ENCODE data around the gene SUMO3.

SUMO3 gene

DNA sequence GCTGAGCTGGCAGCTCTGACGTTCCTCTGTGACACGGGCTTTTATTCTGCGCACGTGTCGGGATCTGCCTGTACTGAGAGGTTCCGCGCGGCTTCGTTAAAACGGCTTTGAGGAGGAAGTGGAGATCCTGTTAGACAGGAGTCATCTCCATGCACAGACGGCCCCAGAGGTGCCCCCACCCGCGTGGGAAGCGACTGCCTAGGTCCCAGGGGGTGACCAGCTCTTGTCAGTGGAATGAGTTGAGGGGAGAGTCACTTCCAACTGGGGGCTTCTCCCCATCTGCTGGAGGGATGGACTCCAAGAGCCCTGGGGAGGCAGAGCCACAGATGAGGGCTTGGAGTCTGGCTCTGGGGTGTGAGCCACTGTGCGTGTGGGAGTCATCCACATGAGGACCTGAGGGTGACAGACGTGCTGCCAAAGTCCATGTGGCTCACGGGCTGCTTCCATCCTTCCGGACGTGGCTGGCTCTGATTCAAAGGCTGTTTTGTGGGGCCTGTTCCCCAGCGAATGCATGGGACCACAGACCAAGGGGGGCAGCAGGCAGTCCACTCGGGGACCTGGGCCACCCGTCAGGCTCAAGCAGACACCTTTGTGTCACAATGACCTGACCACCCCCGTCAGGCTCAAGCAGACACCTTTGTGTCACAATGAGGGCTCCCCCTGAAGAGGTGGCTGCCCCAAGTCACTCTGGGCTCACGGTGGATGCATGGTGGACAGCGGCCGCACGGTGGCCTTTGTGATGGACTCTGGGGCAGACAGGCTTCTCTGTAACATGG is 28.8 kb upstream of the SUMO3 start:
- peaks cover 20% of the 10 kb centered on the region for H3K4me1 ChIP-seq (ENCODE audit: control insufficient read depth, insufficient read depth, low read length)
- no peaks in the 10 kb centered on the region for H3K9me3 ChIP-seq (ENCODE audit: control insufficient read depth, low read length)
- H3K36me3 ChIP-seq (ENCODE audit: control insufficient read depth, insufficient read depth, low read length), result peaks cover 28% of the 10 kb centered on the region
- peak overlapping the region; percentile 13 for H3K4me3 ChIP-seq (ENCODE audit: insufficient read depth, low read depth, low read length)
- H3K27ac ChIP-seq (ENCODE audit: insufficient read depth, low read depth, low read length, poor library complexity, severe bottlenecking), result no peak overlapping the region
- no peaks in the 10 kb centered on the region for H3K27me3 ChIP-seq (ENCODE audit: control insufficient read depth, insufficient read depth, low read length, poor library complexity, severe bottlenecking)
- WGBS, 2 experiments, result 83 to 86% methylated on average over 27 of the region's 27 CpGs

DNA sequence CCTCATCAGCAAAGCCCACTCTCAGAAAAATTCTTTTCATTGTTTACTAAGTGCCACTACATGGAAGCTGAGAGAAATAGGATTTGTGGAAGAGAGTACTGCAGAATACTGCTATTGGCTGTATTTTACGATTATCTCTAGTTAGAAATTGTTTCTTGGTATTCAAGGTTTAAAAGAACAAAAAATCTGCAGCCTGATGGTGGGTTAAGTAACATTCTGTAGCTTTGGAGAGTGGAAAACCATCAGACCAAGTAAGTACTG is 28.3 kb upstream of the SUMO3 start:
- no peaks in the 10 kb centered on the region for H3K9me3 ChIP-seq (ENCODE audit: control insufficient read depth, low read length)
- peak overlapping the region; percentile 13 for H3K4me3 ChIP-seq (ENCODE audit: insufficient read depth, low read depth, low read length)
- H3K4me1 ChIP-seq (ENCODE audit: control insufficient read depth, insufficient read depth, low read length), result peaks cover 20% of the 10 kb centered on the region
- 86 to 88% methylated on average over 1 of the region's 1 CpG for WGBS, 2 experiments
- peaks cover 23% of the 10 kb centered on the region for H3K36me3 ChIP-seq (ENCODE audit: control insufficient read depth, insufficient read depth, low read length)
- no peaks in the 10 kb centered on the region for H3K27me3 ChIP-seq (ENCODE audit: control insufficient read depth, insufficient read depth, low read length, poor library complexity, severe bottlenecking)
- no peak overlapping the region for H3K27ac ChIP-seq (ENCODE audit: insufficient read depth, low read depth, low read length, poor library complexity, severe bottlenecking)

DNA sequence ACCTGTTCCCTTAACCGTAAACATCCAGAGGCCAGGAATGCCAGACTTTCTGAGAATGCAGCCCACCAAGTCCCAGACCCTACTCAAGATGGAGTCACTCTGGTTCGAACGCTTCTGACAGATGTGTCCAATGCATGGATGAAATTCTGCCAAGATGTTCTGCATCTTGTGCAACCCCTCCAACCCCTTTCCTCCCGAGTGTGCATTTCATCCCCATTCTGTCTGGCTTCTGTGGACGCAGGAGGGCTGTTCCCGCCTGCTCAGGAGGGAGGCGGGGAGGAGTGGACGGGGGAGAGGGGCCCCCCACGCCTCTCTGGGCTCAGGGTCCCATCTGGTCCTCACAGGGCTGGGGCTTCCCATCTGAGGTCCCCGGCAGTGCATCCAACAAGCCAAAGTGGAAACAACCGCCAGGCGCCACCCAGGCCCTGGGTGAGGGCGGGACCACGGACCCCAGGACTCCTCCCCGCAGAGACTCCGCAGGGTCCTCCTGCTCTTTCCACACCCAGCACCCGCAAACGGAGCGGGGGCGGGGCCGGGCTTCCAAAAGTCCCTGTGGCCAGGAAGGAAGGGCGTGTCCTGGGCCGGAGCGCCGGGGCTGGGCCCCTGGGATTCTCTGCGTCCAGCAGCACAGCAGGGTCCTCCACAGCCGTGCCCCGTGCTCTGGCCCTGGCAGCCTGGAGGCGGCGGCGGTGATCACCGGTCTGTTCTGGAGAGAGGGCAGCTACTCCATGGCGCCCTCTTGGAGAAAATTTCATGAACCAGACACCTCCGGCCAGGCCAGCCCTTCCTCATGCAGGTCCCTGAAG is 27.8 kb upstream of the SUMO3 start:
- Histone ChIP-seq H3K36me3 (ENCODE audit: control insufficient read depth, insufficient read depth, low read length) (peaks cover 20% of the 10 kb centered on the region), H3K27ac (ENCODE audit: insufficient read depth, low read depth, low read length, poor library complexity, severe bottlenecking) (no peak overlapping the region), H3K4me3 (ENCODE audit: insufficient read depth, low read depth, low read length) (peak overlapping the region; percentile 13), H3K4me1 (ENCODE audit: control insufficient read depth, insufficient read depth, low read length) (peaks cover 20% of the 10 kb centered on the region), H3K27me3 (ENCODE audit: control insufficient read depth, insufficient read depth, low read length, poor library complexity, severe bottlenecking) (no peaks in the 10 kb centered on the region), H3K9me3 (ENCODE audit: control insufficient read depth, low read length) (no peaks in the 10 kb centered on the region)
- 29 to 31% methylated on average over 34 of the region's 34 CpGs for WGBS, 2 experiments

DNA sequence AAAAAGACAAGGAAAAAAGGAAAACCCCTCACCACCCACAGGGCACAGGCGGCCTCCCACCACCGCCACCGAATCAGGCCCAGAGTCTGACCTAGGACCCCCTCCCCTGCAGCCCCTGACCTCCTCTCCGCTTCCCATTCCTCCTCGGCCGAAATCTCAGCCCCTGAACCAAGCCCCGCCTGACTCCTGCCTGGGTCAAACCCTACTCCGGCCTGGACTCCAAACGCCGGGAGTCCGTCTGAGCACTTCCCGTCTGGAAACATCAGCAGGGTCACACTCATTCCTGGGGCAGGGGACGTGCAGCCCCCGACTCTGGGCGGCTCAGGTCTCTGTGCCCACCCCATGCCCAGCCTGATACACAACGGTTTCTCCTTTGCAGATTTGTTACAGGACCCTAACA is 26.4 kb upstream of the SUMO3 start:
- no peaks in the 10 kb centered on the region for H3K27me3 ChIP-seq (ENCODE audit: control insufficient read depth, insufficient read depth, low read length, poor library complexity, severe bottlenecking)
- no peak overlapping the region for H3K4me3 ChIP-seq (ENCODE audit: insufficient read depth, low read depth, low read length)
- 75 to 76% methylated on average over 16 of the region's 16 CpGs for WGBS, 2 experiments
- no peak overlapping the region for H3K27ac ChIP-seq (ENCODE audit: insufficient read depth, low read depth, low read length, poor library complexity, severe bottlenecking)
- H3K4me1 ChIP-seq (ENCODE audit: control insufficient read depth, insufficient read depth, low read length), result peaks cover 20% of the 10 kb centered on the region
- no peaks in the 10 kb centered on the region for H3K9me3 ChIP-seq (ENCODE audit: control insufficient read depth, low read length)
- H3K36me3 ChIP-seq (ENCODE audit: control insufficient read depth, insufficient read depth, low read length), result peaks cover 7% of the 10 kb centered on the region

DNA sequence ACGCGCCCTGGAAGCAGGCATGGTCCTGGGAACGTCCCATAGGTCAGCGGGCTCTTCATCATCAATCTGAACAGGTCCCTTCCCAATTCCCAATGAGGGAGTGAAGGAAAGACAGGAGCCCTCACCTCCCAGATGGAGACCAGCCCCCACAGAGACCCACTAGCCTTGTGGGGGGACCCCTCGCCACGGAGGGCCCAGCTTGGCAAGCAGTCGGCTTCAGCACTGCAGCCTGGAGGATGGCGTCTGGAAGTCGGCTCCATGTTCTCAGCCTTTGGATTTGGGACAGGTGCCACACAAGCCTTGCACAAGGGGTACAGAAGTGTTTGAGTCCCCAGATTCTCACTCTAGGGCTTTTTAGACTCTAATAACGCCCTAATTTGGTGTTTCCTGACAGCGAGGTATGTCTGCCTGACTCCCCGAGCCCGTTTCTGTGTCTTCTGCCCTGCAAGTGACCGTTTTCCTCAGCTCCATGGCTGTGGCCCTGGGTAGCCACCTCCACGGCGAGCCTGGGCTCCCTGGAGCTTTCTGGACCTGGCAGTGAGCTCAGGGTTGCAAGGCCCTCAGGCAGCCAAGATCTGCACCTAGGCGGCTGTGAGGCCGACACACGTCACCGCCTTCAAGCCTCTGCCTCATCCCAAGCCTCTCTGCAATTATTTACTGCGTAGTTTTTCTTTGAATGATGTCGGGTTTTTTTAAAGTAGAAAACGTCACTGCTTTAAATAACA is 25.0 kb upstream of the SUMO3 start:
- Histone ChIP-seq H3K27ac (ENCODE audit: insufficient read depth, low read depth, low read length, poor library complexity, severe bottlenecking) (no peak overlapping the region), H3K36me3 (ENCODE audit: control insufficient read depth, insufficient read depth, low read length) (no peaks in the 10 kb centered on the region), H3K9me3 (ENCODE audit: control insufficient read depth, low read length) (no peaks in the 10 kb centered on the region), H3K4me3 (ENCODE audit: insufficient read depth, low read depth, low read length) (no peak overlapping the region), H3K4me1 (ENCODE audit: control insufficient read depth, insufficient read depth, low read length) (peaks cover 20% of the 10 kb centered on the region), H3K27me3 (ENCODE audit: control insufficient read depth, insufficient read depth, low read length, poor library complexity, severe bottlenecking) (no peaks in the 10 kb centered on the region)
- 90 to 91% methylated on average over 23 of the region's 23 CpGs for WGBS, 2 experiments

DNA sequence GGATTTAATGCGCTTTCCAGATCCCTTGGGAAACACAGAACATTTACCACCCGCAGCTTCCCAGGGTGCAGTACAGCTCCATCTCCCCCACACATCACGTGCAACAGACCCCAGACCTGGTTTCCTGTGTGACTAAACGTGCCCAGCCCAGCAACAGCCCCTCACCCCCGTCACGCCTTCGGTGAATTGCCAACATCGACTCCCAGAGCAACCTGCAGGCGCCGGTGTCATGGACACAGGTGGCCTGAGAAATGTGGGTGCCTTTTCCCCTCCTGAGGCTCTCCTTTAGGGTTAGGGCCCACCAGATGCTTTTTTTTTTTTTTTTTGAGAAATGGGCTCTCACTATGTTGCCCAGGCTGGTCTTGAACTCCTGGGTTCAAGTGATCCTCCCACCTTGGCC is 24.2 kb upstream of the SUMO3 start:
- Histone ChIP-seq H3K27ac (ENCODE audit: insufficient read depth, low read depth, low read length, poor library complexity, severe bottlenecking) (no peak overlapping the region), H3K4me1 (ENCODE audit: control insufficient read depth, insufficient read depth, low read length) (peaks cover 19% of the 10 kb centered on the region), H3K4me3 (ENCODE audit: insufficient read depth, low read depth, low read length) (no peak overlapping the region), H3K9me3 (ENCODE audit: control insufficient read depth, low read length) (no peaks in the 10 kb centered on the region), H3K36me3 (ENCODE audit: control insufficient read depth, insufficient read depth, low read length) (no peaks in the 10 kb centered on the region), H3K27me3 (ENCODE audit: control insufficient read depth, insufficient read depth, low read length, poor library complexity, severe bottlenecking) (no peaks in the 10 kb centered on the region)
- 92 to 93% methylated on average over 10 of the region's 10 CpGs for WGBS, 2 experiments

GRCh38 chr21:44840771-44841170 is 22.9 kb upstream of the SUMO3 start:
- H3K27me3 ChIP-seq (ENCODE audit: control insufficient read depth, insufficient read depth, low read length, poor library complexity, severe bottlenecking), result no peaks in the 10 kb centered on the region
- H3K4me3 ChIP-seq (ENCODE audit: insufficient read depth, low read depth, low read length), result no peak overlapping the region
- H3K4me1 ChIP-seq (ENCODE audit: control insufficient read depth, insufficient read depth, low read length), result peaks cover 6% of the 10 kb centered on the region
- H3K27ac ChIP-seq (ENCODE audit: insufficient read depth, low read depth, low read length, poor library complexity, severe bottlenecking), result no peak overlapping the region
- 83 to 84% methylated on average over 11 of the region's 11 CpGs for WGBS, 2 experiments
- H3K9me3 ChIP-seq (ENCODE audit: control insufficient read depth, low read length), result no peaks in the 10 kb centered on the region
- H3K36me3 ChIP-seq (ENCODE audit: control insufficient read depth, insufficient read depth, low read length), result no peaks in the 10 kb centered on the region

- WGBS, 2 experiments, result 92 to 94% methylated on average over 9 of the region's 9 CpGs
- no peaks in the 10 kb centered on the region for H3K4me1 ChIP-seq (ENCODE audit: control insufficient read depth, insufficient read depth, low read length)
Measured at GRCh38 chr21:44838951-44839350, 21.1 kb upstream of the SUMO3 start.

GRCh38 chr21:44838039-44838895 is 20.4 kb upstream of the SUMO3 start:
- no peak overlapping the region for H3K4me3 ChIP-seq (ENCODE audit: insufficient read depth, low read depth, low read length)
- H3K27ac ChIP-seq (ENCODE audit: insufficient read depth, low read depth, low read length, poor library complexity, severe bottlenecking), result no peak overlapping the region
- H3K9me3 ChIP-seq (ENCODE audit: control insufficient read depth, low read length), result no peaks in the 10 kb centered on the region
- WGBS, 2 experiments, result 87% methylated on average over 30 of the region's 30 CpGs
- no peaks in the 10 kb centered on the region for H3K4me1 ChIP-seq (ENCODE audit: control insufficient read depth, insufficient read depth, low read length)
- H3K27me3 ChIP-seq (ENCODE audit: control insufficient read depth, insufficient read depth, low read length, poor library complexity, severe bottlenecking), result no peaks in the 10 kb centered on the region
- H3K36me3 ChIP-seq (ENCODE audit: control insufficient read depth, insufficient read depth, low read length), result no peaks in the 10 kb centered on the region

More at GRCh38 chr21:44838951-44839350, 21.1 kb upstream of the SUMO3 start:
- Histone ChIP-seq H3K36me3 (ENCODE audit: control insufficient read depth, insufficient read depth, low read length) (no peaks in the 10 kb centered on the region), H3K4me3 (ENCODE audit: insufficient read depth, low read depth, low read length) (no peak overlapping the region), H3K9me3 (ENCODE audit: control insufficient read depth, low read length) (no peaks in the 10 kb centered on the region), H3K27ac (ENCODE audit: insufficient read depth, low read depth, low read length, poor library complexity, severe bottlenecking) (no peak overlapping the region), H3K27me3 (ENCODE audit: control insufficient read depth, insufficient read depth, low read length, poor library complexity, severe bottlenecking) (no peaks in the 10 kb centered on the region)
